CD4-positive, alpha-beta T cell (primary cell): ENCODE data around the gene CTBP1. TPM values are rescaled to one million over a fixed set of nuclear protein-coding genes. Genes with fewer than 3 reads are reported as not detected.

Source experiments
- ATAC-seq: fragments of 200-7000 bp; cut with Tn5 transposase; one replicate; pipeline ENCODE4 v1.10.0; 2022; ENCODE audit warnings: mild to moderate bottlenecking; ENCODE audit not compliant: poor library complexity
- CTCF ChIA-PET: fragments of 350-600 bp; sonication (Branson Sonifier 250); formaldehyde crosslinking; loops from one replicate; lab custom pipeline; 2021; ENCODE audit warnings: antibody characterized with exemption, inconsistent platforms; lab: Charles Lee
- POLR2A ChIA-PET: fragments of 350-600 bp; sonication (Branson Sonifier 250); formaldehyde crosslinking; loops from one replicate; lab custom pipeline; 2021; ENCODE audit warnings: antibody characterized with exemption, inconsistent platforms; lab: Charles Lee
- DNase-seq, 14 experiments: peaks; one replicate each; pipeline ENCODE4 v3.0.0-alpha.2; 2013 to 2020; ENCODE audit warnings: mixed read lengths in 2 of 14
- H3K27ac ChIP-seq, 2 donors: one replicate each; pipeline versions ENCODE4 v1.5.1 to v1.7.0; 2013; ENCODE audit warnings: low read length in 2 of 2, low read depth in 1 of 2, mild to moderate bottlenecking in 1 of 2
- H3K27me3 ChIP-seq, 2 experiments: 1 replicate in 1 of 2; 2 replicates in 1 of 2; pipeline versions ENCODE4 v1.6.1 to v1.7.0; 2013; ENCODE audit warnings: low read length in 2 of 2, control low read depth in 1 of 2, mild to moderate bottlenecking in 1 of 2, moderate library complexity in 1 of 2; ENCODE audit not compliant: insufficient read depth in 2 of 2, control insufficient read depth in 1 of 2
- H3K36me3 ChIP-seq: one replicate; pipeline ENCODE4 v1.6.1; 2013; ENCODE audit warnings: low read length, control low read depth; ENCODE audit not compliant: insufficient read depth
- H3K4me1 ChIP-seq: one replicate; pipeline ENCODE4 v1.6.1; 2013; ENCODE audit warnings: low read length, control low read depth; ENCODE audit not compliant: insufficient read depth
- H3K4me3 ChIP-seq: one replicate; pipeline ENCODE4 v1.5.1; 2013; ENCODE audit warnings: mild to moderate bottlenecking, low read length, moderate library complexity
- H3K9me3 ChIP-seq, 2 experiments: 1 replicate in 1 of 2; 2 replicates in 1 of 2; pipeline versions ENCODE4 v1.6.1 to v1.7.0; 2013; ENCODE audit warnings: low read length in 2 of 2, mild to moderate bottlenecking in 2 of 2, control low read depth in 1 of 2, moderate library complexity in 1 of 2; ENCODE audit not compliant: control insufficient read depth in 1 of 2, insufficient read depth in 1 of 2
- H3K27ac Mint-ChIP-seq: one replicate; pipeline ENCODE4 v1.8.0; 2020; ENCODE audit warnings: mixed read lengths
- H3K27me3 Mint-ChIP-seq: one replicate; pipeline ENCODE4 v1.8.0; 2021; ENCODE audit warnings: mixed read lengths
- H3K36me3 Mint-ChIP-seq: one replicate; pipeline ENCODE4 v1.8.0; 2021; ENCODE audit warnings: low read depth, mixed read lengths
- H3K4me1 Mint-ChIP-seq: one replicate; pipeline ENCODE4 v1.8.0; 2021; ENCODE audit warnings: low read depth, mixed read lengths
- H3K4me3 Mint-ChIP-seq: one replicate; pipeline ENCODE4 v1.8.0; 2020; ENCODE audit warnings: mild to moderate bottlenecking, mixed read lengths
- H3K9me3 Mint-ChIP-seq: one replicate; pipeline ENCODE4 v1.8.0; 2020; ENCODE audit warnings: mixed read lengths
- intact Hi-C, 2 experiments: fragments of 100-400 bp; cut with DNase I in 1 of 2; cut with micrococcal nuclease in 1 of 2; formaldehyde crosslinking; loops; one replicate each; pipeline versions ENCODE4 v1.15.1 to v1.9.0; 2023 to 2025; cut with DNase I, micrococcal nuclease
- total RNA-seq, 174 experiments: library from RNA in 2 of 174; stranded (reverse) in 2 of 174; gene quantifications; one replicate each; pipeline ENCODE4 v1.2.3 and lab custom pipeline; 2021 to 2026
- TF ChIP-seq, protein P1 (sequence below): fragments of 200-600 bp; IDR thresholded peaks from one replicate; pipeline ENCODE4 v1.8.0; 2022; ENCODE audit warnings: antibody characterized with exemption, mild to moderate bottlenecking

The CTBP1 gene
- total RNA-seq, 2 experiments from 2014 or later, result 132 to 148 TPM

DNA sequence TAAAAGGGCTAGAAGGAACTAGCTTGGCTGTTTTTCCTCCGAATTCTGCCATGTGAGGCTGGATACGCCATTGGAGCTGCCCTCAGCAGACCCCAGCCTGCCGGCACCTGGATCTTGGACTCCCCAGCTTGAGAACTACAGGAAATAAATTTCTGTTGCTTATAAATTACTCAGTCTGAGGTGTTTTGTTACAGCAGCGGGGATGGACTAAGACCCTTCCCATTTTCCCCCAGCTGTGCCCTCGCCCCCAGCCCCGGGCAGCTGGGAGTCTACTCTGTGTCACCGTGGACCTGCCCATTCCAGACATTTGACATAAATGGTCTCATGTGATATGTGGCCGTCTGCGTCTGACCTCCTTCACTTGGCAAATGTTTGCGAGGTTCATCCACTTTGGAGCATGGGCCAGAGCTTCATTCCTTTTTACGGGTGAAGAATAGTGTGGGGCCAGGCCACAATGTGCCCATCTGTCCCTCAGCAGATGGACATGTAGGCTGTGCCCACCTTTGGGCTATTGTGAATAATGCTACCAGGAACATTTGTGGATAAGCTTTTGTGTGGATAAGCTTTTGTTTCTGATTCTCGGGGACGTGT, 45.8 kb downstream of the CTBP1 start:
- Mint-ChIP-seq H3K36me3 (no peaks in the 10 kb centered on the region), H3K27me3 (no peaks in the 10 kb centered on the region), H3K27ac (peak overlapping the region; percentile 97), H3K4me3 (peak overlapping the region; percentile 42), H3K4me1 (peaks cover 27% of the 10 kb centered on the region), H3K9me3 (no peaks in the 10 kb centered on the region)
- Histone ChIP-seq H3K9me3 (no peaks in the 10 kb centered on the region), H3K4me1 (peaks cover 69% of the 10 kb centered on the region), H3K36me3 (no peaks in the 10 kb centered on the region), H3K27ac (peak overlapping the region; percentile 79 to 85), H3K4me3 (no peak overlapping the region), H3K27me3 (no peaks in the 10 kb centered on the region)
- intact Hi-C loops, result loop anchor here (2.0 to 5.0 kb wide), 2 partner anchors 44 to 46 kb away; partner anchors contain the start of gene CTBP1 (in 2 of the 2)
- ChIA-PET CTCF (interaction anchor here (2.9 kb wide), 1 partner anchor 36 kb away, joined by 15 read pairs; no protein-coding TSS in a partner anchor), POLR2A (interaction anchor here (0.9 to 4.8 kb wide), 6 partner anchors 10 to 45 kb away, joined by 3 to 43 read pairs (median 12); partner anchors contain the start of gene CTBP1)
- ATAC-seq, result no peak
- DNase-seq, result peak in 3 of 14 experiments; percentile 4 to 27 (median 13)
- TF ChIP-seq, protein P1, sequence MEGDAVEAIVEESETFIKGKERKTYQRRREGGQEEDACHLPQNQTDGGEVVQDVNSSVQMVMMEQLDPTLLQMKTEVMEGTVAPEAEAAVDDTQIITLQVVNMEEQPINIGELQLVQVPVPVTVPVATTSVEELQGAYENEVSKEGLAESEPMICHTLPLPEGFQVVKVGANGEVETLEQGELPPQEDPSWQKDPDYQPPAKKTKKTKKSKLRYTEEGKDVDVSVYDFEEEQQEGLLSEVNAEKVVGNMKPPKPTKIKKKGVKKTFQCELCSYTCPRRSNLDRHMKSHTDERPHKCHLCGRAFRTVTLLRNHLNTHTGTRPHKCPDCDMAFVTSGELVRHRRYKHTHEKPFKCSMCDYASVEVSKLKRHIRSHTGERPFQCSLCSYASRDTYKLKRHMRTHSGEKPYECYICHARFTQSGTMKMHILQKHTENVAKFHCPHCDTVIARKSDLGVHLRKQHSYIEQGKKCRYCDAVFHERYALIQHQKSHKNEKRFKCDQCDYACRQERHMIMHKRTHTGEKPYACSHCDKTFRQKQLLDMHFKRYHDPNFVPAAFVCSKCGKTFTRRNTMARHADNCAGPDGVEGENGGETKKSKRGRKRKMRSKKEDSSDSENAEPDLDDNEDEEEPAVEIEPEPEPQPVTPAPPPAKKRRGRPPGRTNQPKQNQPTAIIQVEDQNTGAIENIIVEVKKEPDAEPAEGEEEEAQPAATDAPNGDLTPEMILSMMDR, result no peak

- Histone ChIP-seq H3K9me3 (no peaks in the 10 kb centered on the region), H3K36me3 (no peaks in the 10 kb centered on the region), H3K27me3 (no peaks in the 10 kb centered on the region), H3K4me3 (peak overlapping the region; percentile 66), H3K27ac (peak overlapping the region; percentile 79 to 85), H3K4me1 (peaks cover 67% of the 10 kb centered on the region)
- Mint-ChIP-seq H3K36me3 (no peaks in the 10 kb centered on the region), H3K9me3 (no peaks in the 10 kb centered on the region), H3K27ac (peak overlapping the region; percentile 97), H3K4me3 (no peak overlapping the region), H3K4me1 (peaks cover 30% of the 10 kb centered on the region), H3K27me3 (no peaks in the 10 kb centered on the region)
- DNase-seq (peak in 2 of 14 experiments; percentile 21 to 33), ATAC-seq (no peak)
- intact Hi-C loops, result loop anchor here (1.0 to 5.0 kb wide), 4 partner anchors 35 to 145 kb away; partner anchors contain the start of genes CTBP1 (in 2 of the 2) and UVSSA (in 1 of the 2)
- ChIA-PET CTCF (interaction anchor here (1.4 to 2.9 kb wide), 2 partner anchors 35 to 66 kb away, joined by 5 to 15 read pairs; no protein-coding TSS in a partner anchor), POLR2A (interaction anchor here (0.9 to 4.8 kb wide), 10 partner anchors 10 to 145 kb away, joined by 3 to 43 read pairs (median 6); partner anchors contain the start of genes CTBP1, MAEA and UVSSA)
- TF ChIP-seq, protein P1, result no peak
Measured at GRCh38 chr4:1202526-1203011, 46.4 kb downstream of the CTBP1 start.

DNA sequence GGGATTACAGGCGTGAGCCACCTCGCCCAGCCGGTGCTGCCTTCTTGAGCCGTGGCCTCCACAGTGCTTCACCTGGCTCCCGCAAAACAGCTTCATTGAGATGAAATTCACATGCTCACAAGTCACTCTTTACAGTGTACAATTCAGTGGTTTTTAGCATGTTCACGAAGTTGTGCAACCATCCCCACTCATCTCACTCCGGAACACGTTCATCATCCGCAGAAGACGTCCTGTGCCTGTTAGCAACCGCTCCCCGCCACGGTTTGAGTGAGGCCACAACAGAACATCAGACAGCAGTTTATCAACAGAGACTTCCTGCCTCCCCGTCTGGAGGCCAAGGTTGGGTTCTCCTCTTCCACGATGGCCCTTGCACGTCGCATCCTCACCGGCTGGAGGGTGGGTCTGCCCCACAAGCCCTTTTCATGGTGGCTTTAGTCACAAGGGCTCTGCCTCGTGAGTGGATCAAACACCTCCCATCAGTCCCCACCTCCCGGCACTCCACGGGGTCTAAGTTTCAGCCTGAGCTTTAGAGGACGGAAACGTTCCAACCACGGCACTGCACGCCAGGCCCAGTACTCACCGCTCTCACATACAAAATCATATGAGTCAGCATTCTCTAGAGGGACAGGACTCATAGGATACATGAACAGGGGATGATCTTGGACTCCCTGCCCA, 46.9 kb downstream of the CTBP1 start:
- ATAC-seq (peak; percentile 76), DNase-seq (peak; percentile 72 to 95 (median 80))
- ChIA-PET CTCF (interaction anchor here (1.4 to 2.9 kb wide), 2 partner anchors 35 to 66 kb away, joined by 5 to 15 read pairs; no protein-coding TSS in a partner anchor), POLR2A (interaction anchor here (0.9 to 4.8 kb wide), 11 partner anchors 10 to 270 kb away, joined by 3 to 43 read pairs (median 4); partner anchors contain the start of genes CTBP1, GAK, MAEA and UVSSA)
- intact Hi-C loops, result loop anchor here (1.0 to 5.0 kb wide), 4 partner anchors 35 to 145 kb away; partner anchors contain the start of genes CTBP1 (in 2 of the 2) and UVSSA (in 1 of the 2)
- H3K4me1 Mint-ChIP-seq, result peaks cover 30% of the 10 kb centered on the region
- H3K27me3 Mint-ChIP-seq, result no peaks in the 10 kb centered on the region
- H3K9me3 Mint-ChIP-seq, result no peaks in the 10 kb centered on the region
- H3K36me3 Mint-ChIP-seq, result no peaks in the 10 kb centered on the region
- no peaks in the 10 kb centered on the region for H3K27me3 ChIP-seq
- TF ChIP-seq, protein P1, result no peak
- peak overlapping the region; percentile 79 to 85 for H3K27ac ChIP-seq
- H3K27ac Mint-ChIP-seq, result peak overlapping the region; percentile 97
- peaks cover under 1% of the 10 kb centered on the region for H3K36me3 ChIP-seq
- H3K9me3 ChIP-seq, result no peaks in the 10 kb centered on the region
- H3K4me1 ChIP-seq, result peaks cover 67% of the 10 kb centered on the region
- peak overlapping the region; percentile 66 for H3K4me3 ChIP-seq
- peak overlapping the region; percentile 83 for H3K4me3 Mint-ChIP-seq
